ENCODE results near the gene PCDH12. TPM values are rescaled to one million over a fixed set of nuclear protein-coding genes. Genes with fewer than 3 reads are reported as not detected.
"Not testable (repeated sequence)": the region's sequence is repeated elsewhere in the genome, so short reads cannot be mapped to it uniquely, and the experiment has no call there.

The PCDH12 gene
- total RNA-seq, 2 experiments from 2014 or later, result 0.43 to 1.1 TPM

GRCh38 chr5:141931694-141932093 lies 26.3 kb downstream of the PCDH12 start:
- intact Hi-C loops (cut with micrococcal nuclease), result no loop called here
- Mint-ChIP-seq H3K36me3 (ENCODE audit: low read depth) (peaks cover 38% of the 10 kb centered on the region), H3K9me3 (no peaks in the 10 kb centered on the region), H3K27ac (no peak overlapping the region), H3K27me3 (ENCODE audit: low read depth) (no peaks in the 10 kb centered on the region), H3K4me1 (ENCODE audit: low read depth) (peaks cover 2% of the 10 kb centered on the region), H3K4me3 (no peak overlapping the region)
- CTCF ChIA-PET, result no interaction called here
- DNase-seq, result no peak

GRCh38 chr5:141929398-141930058 lies 28.5 kb downstream of the PCDH12 start:
- intact Hi-C loops (cut with micrococcal nuclease), result no loop called here
- Mint-ChIP-seq H3K27ac (no peak overlapping the region), H3K4me1 (ENCODE audit: low read depth) (peaks cover 9% of the 10 kb centered on the region), H3K9me3 (no peaks in the 10 kb centered on the region), H3K4me3 (no peak overlapping the region), H3K27me3 (ENCODE audit: low read depth) (no peaks in the 10 kb centered on the region), H3K36me3 (ENCODE audit: low read depth) (peaks cover 36% of the 10 kb centered on the region)
- DNase-seq, result no peak
- CTCF ChIA-PET, result no interaction called here

GRCh38 chr5:141928051-141928450 lies 30.0 kb downstream of the PCDH12 start:
- H3K36me3 Mint-ChIP-seq (ENCODE audit: low read depth), result peaks cover 35% of the 10 kb centered on the region
- H3K4me3 Mint-ChIP-seq, result no peak overlapping the region
- intact Hi-C loops (cut with micrococcal nuclease), result no loop called here
- no peaks in the 10 kb centered on the region for H3K27me3 Mint-ChIP-seq (ENCODE audit: low read depth)
- DNase-seq, result no peak
- CTCF ChIA-PET, result interaction anchor here (0.6 kb wide), 1 partner anchor 70 kb away, joined by 5 read pairs; no protein-coding TSS in a partner anchor
- H3K4me1 Mint-ChIP-seq (ENCODE audit: low read depth), result peaks cover 15% of the 10 kb centered on the region
- no peaks in the 10 kb centered on the region for H3K9me3 Mint-ChIP-seq
- no peak overlapping the region for H3K27ac Mint-ChIP-seq

- Mint-ChIP-seq H3K27me3 (ENCODE audit: low read depth) (no peaks in the 10 kb centered on the region), H3K9me3 (no peaks in the 10 kb centered on the region), H3K4me1 (ENCODE audit: low read depth) (peaks cover 18% of the 10 kb centered on the region), H3K4me3 (no peak overlapping the region), H3K36me3 (ENCODE audit: low read depth) (peaks cover 33% of the 10 kb centered on the region), H3K27ac (no peak overlapping the region)
- CTCF ChIA-PET, result no interaction called here
- no peak for DNase-seq
- intact Hi-C loops (cut with micrococcal nuclease), result no loop called here
Measured at GRCh38 chr5:141926434-141926833, 31.6 kb downstream of the PCDH12 start.

GRCh38 chr5:141923448-141924313 lies 34.3 kb downstream of the PCDH12 start, which contains the start of gene DELE1:
TSS of gene DELE1 (plus strand) at chr5:141923871. CDS start at chr5:141923942, 71 bp downstream.
- peak within 1 kb of the TSS; percentile 90 for H3K4me3 Mint-ChIP-seq
- peaks cover 18% of the 10 kb centered on the region for H3K4me1 Mint-ChIP-seq (ENCODE audit: low read depth)
- CTCF ChIA-PET, result interaction anchor here (0.6 to 4.1 kb wide), 6 partner anchors 9 to 260 kb away, joined by 3 to 33 read pairs (median 4); partner anchors contain the start of gene PCDH1
- peaks cover 19% of the 10 kb centered on the region for H3K36me3 Mint-ChIP-seq (ENCODE audit: low read depth)
- peak; percentile 95 for DNase-seq
- no peaks in the 10 kb centered on the region for H3K9me3 Mint-ChIP-seq
- peak within 1 kb of the TSS; percentile 93 for H3K27ac Mint-ChIP-seq
- intact Hi-C loops (cut with micrococcal nuclease), result loop anchor here (1.0 kb wide), 6 partner anchors 37 to 402 kb away; partner anchors contain the start of genes RNF14 and SPRY4
- H3K27me3 Mint-ChIP-seq (ENCODE audit: low read depth), result no peaks in the 10 kb centered on the region

GRCh38 chr5:141922827-141923447 lies 35.1 kb downstream of the PCDH12 start:
- CTCF ChIA-PET, result interaction anchor here (0.5 to 4.1 kb wide), 9 partner anchors 38 to 331 kb away, joined by 3 to 33 read pairs (median 4); partner anchors contain the start of gene PCDH1
- H3K4me3 Mint-ChIP-seq, result peak overlapping the region; percentile 90
- H3K27me3 Mint-ChIP-seq (ENCODE audit: low read depth); H3K9me3 Mint-ChIP-seq: not testable (repeated sequence)
- peaks cover 13% of the 10 kb centered on the region for H3K36me3 Mint-ChIP-seq (ENCODE audit: low read depth)
- intact Hi-C loops (cut with micrococcal nuclease), result loop anchor here (1.0 kb wide), 4 partner anchors 37 to 300 kb away; partner anchors contain the start of gene RNF14
- peak overlapping the region; percentile 93 for H3K27ac Mint-ChIP-seq
- peaks cover 18% of the 10 kb centered on the region for H3K4me1 Mint-ChIP-seq (ENCODE audit: low read depth)
- peak; percentile 39 for DNase-seq

GRCh38 chr5:141920771-141921170 lies 37.2 kb downstream of the PCDH12 start:
- Mint-ChIP-seq H3K36me3 (ENCODE audit: low read depth) (peaks cover 8% of the 10 kb centered on the region), H3K9me3 (no peaks in the 10 kb centered on the region), H3K4me1 (ENCODE audit: low read depth) (peaks cover 16% of the 10 kb centered on the region), H3K27me3 (ENCODE audit: low read depth) (no peaks in the 10 kb centered on the region), H3K27ac (no peak overlapping the region), H3K4me3 (no peak overlapping the region)
- CTCF ChIA-PET, result interaction anchor here (1.0 to 8.8 kb wide), 2 partner anchors 38 to 109 kb away, joined by 4 to 58 read pairs; partner anchors contain the start of gene PCDH12
- intact Hi-C loops (cut with micrococcal nuclease), result no loop called here
- no peak for DNase-seq

- Mint-ChIP-seq H3K36me3 (ENCODE audit: low read depth) (peaks cover 2% of the 10 kb centered on the region), H3K27me3 (ENCODE audit: low read depth) (peaks cover 7% of the 10 kb centered on the region), H3K27ac (no peak overlapping the region), H3K4me1 (ENCODE audit: low read depth) (peaks cover 8% of the 10 kb centered on the region), H3K9me3 (no peaks in the 10 kb centered on the region), H3K4me3 (no peak overlapping the region)
- intact Hi-C loops (cut with micrococcal nuclease), result no loop called here
- DNase-seq, result no peak
- CTCF ChIA-PET, result interaction anchor here (1.0 to 8.8 kb wide), 2 partner anchors 39 to 41 kb away, joined by 4 to 58 read pairs; partner anchors contain the start of genes PCDH1 and PCDH12
Measured at GRCh38 chr5:141919218-141920119, 38.5 kb downstream of the PCDH12 start.

GRCh38 chr5:141917760-141918159 lies 40.2 kb downstream of the PCDH12 start:
- Mint-ChIP-seq H3K9me3 (no peaks in the 10 kb centered on the region), H3K27me3 (ENCODE audit: low read depth) (peaks cover 19% of the 10 kb centered on the region), H3K27ac (no peak overlapping the region), H3K4me1 (ENCODE audit: low read depth) (peaks cover 5% of the 10 kb centered on the region), H3K36me3 (ENCODE audit: low read depth) (no peaks in the 10 kb centered on the region), H3K4me3 (no peak overlapping the region)
- no peak for DNase-seq
- intact Hi-C loops (cut with micrococcal nuclease), result no loop called here
- CTCF ChIA-PET, result interaction anchor here (0.9 to 8.8 kb wide), 2 partner anchors 41 to 280 kb away, joined by 3 to 58 read pairs; partner anchors contain the start of gene PCDH12

- CTCF ChIA-PET, result interaction anchor here (0.7 to 8.8 kb wide), 3 partner anchors 36 to 225 kb away, joined by 3 to 58 read pairs (median 6); partner anchors contain the start of gene PCDH12
- H3K4me3 Mint-ChIP-seq, result no peak overlapping the region
- intact Hi-C loops (cut with micrococcal nuclease), result no loop called here
Measured at GRCh38 chr5:141916522-141916921, 41.5 kb downstream of the PCDH12 start.

GRCh38 chr5:141915881-141916336 lies 42.1 kb downstream of the PCDH12 start:
- Mint-ChIP-seq H3K9me3 (no peaks in the 10 kb centered on the region), H3K36me3 (ENCODE audit: low read depth) (no peaks in the 10 kb centered on the region), H3K27ac (no peak overlapping the region), H3K4me3 (no peak overlapping the region), H3K4me1 (ENCODE audit: low read depth) (peaks cover 5% of the 10 kb centered on the region), H3K27me3 (ENCODE audit: low read depth) (peaks cover 22% of the 10 kb centered on the region)
- CTCF ChIA-PET, result interaction anchor here (0.7 to 8.8 kb wide), 5 partner anchors 9 to 224 kb away, joined by 3 to 58 read pairs (median 3); partner anchors contain the start of gene PCDH12
- DNase-seq, result no peak
- intact Hi-C loops (cut with micrococcal nuclease), result loop anchor here (2.0 kb wide), 1 partner anchor 27 kb away; no protein-coding TSS in a partner anchor

More at GRCh38 chr5:141916522-141916921, 41.5 kb downstream of the PCDH12 start:
- DNase-seq, result no peak
- H3K27ac Mint-ChIP-seq, result no peak overlapping the region
- peaks cover 22% of the 10 kb centered on the region for H3K27me3 Mint-ChIP-seq (ENCODE audit: low read depth)
- no peaks in the 10 kb centered on the region for H3K9me3 Mint-ChIP-seq
- no peaks in the 10 kb centered on the region for H3K36me3 Mint-ChIP-seq (ENCODE audit: low read depth)
- H3K4me1 Mint-ChIP-seq (ENCODE audit: low read depth), result peaks cover 5% of the 10 kb centered on the region

Data from activated naive CD4-positive, alpha-beta T cell treated with anti-CD3 and anti-CD28 coated beads for 36 hours (primary cell).